ENCODE results near the gene IFFO2. TPM values are rescaled to one million over a fixed set of nuclear protein-coding genes. Genes with fewer than 3 reads are reported as not detected.

IFFO2 gene
- total RNA-seq, 1 donor from 2014 or later = 24.4 TPM

DNA sequence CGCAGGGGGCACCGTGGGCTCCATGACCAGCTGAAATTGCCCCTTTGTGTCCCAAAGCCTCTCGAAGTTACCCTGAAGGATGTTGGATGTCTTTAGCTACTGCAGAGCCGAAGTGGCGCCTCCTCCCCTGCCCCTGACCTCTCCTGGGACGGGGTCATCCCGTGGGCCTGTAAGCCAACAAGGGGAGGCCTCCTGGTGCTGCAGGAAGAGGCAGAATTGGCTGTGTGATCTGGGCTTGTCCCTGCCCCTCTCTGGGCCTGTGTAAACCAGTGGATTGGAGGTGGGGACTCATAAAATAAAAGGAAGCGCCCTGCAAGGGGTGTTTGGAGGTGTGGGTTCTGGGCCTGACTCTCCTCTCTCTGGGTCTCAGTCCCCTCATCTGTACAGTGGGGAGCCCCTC is 94.9 kb downstream of the IFFO2 start:
- H3K36me3 Mint-ChIP-seq (ENCODE audit: insufficient read depth) = no peaks in the 10 kb centered on the region
- no peak overlapping the region for H3K27ac Mint-ChIP-seq
- peaks cover 26% of the 10 kb centered on the region for H3K27me3 Mint-ChIP-seq
- H3K4me3 Mint-ChIP-seq (ENCODE audit: low read depth) = no peak overlapping the region
- TF ChIP-seq CTCF (IDR thresholded peaks at IDR 0.05; ENCODE audit: unreplicated experiment) = no peak
- no peaks in the 10 kb centered on the region for H3K9me3 Mint-ChIP-seq (ENCODE audit: low read depth)
- no peaks in the 10 kb centered on the region for H3K4me1 Mint-ChIP-seq (ENCODE audit: low read depth)
- DNase-seq (ENCODE audit: low spot score, unreplicated experiment) = no peak

DNA sequence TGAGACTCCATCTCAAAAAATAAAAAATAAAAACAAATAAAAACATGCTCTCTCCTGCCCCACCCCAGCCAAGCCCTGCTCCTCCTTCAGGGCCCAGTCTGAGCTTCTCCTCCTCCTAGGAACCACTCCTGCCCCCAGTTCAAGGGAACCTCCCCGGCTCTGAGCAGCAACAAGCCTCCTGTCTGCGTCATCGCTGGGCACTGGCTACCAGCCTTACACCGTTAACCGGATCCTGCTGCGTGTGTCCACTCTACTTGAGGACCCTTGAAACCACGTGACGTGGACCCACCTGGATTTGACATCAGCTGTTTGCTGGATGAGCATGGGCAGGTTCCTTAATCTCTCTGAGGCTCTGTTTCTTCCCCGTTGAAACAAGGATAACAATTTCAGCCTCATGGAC is 95.4 kb downstream of the IFFO2 start:
- Mint-ChIP-seq H3K36me3 (ENCODE audit: insufficient read depth) (no peaks in the 10 kb centered on the region), H3K27me3 (peaks cover 24% of the 10 kb centered on the region), H3K9me3 (ENCODE audit: low read depth) (no peaks in the 10 kb centered on the region), H3K4me3 (ENCODE audit: low read depth) (no peak overlapping the region), H3K4me1 (ENCODE audit: low read depth) (no peaks in the 10 kb centered on the region), H3K27ac (no peak overlapping the region)
- no peak for TF ChIP-seq CTCF (IDR thresholded peaks at IDR 0.05; ENCODE audit: unreplicated experiment)
- no peak for DNase-seq (ENCODE audit: low spot score, unreplicated experiment)

GRCh38 chr1:18859560-18859959 is 96.9 kb downstream of the IFFO2 start, which contains the start of gene TAS1R2:
Gene TAS1R2 (minus strand): TSS chr1:18859660. CDS start chr1:18859660, 0 bp downstream.
- H3K4me1 Mint-ChIP-seq (ENCODE audit: low read depth) = no peaks in the 10 kb centered on the region
- H3K9me3 Mint-ChIP-seq (ENCODE audit: low read depth) = no peaks in the 10 kb centered on the region
- no peak for TF ChIP-seq CTCF (IDR thresholded peaks at IDR 0.05; ENCODE audit: unreplicated experiment)
- H3K27ac Mint-ChIP-seq = no peak within 1 kb of the TSS
- no peaks in the 10 kb centered on the region for H3K36me3 Mint-ChIP-seq (ENCODE audit: insufficient read depth)
- no peak for DNase-seq (ENCODE audit: low spot score, unreplicated experiment)
- H3K4me3 Mint-ChIP-seq (ENCODE audit: low read depth) = no peak within 1 kb of the TSS
- peaks cover 31% of the 10 kb centered on the region for H3K27me3 Mint-ChIP-seq

GRCh38 chr1:18858070-18858688 is 98.3 kb downstream of the IFFO2 start:
- no peaks in the 10 kb centered on the region for H3K36me3 Mint-ChIP-seq (ENCODE audit: insufficient read depth)
- no peaks in the 10 kb centered on the region for H3K9me3 Mint-ChIP-seq (ENCODE audit: low read depth)
- DNase-seq (ENCODE audit: low spot score, unreplicated experiment) = no peak
- no peak for TF ChIP-seq CTCF (IDR thresholded peaks at IDR 0.05; ENCODE audit: unreplicated experiment)
- H3K4me1 Mint-ChIP-seq (ENCODE audit: low read depth) = no peaks in the 10 kb centered on the region
- peaks cover 31% of the 10 kb centered on the region for H3K27me3 Mint-ChIP-seq
- H3K27ac Mint-ChIP-seq = no peak overlapping the region
- H3K4me3 Mint-ChIP-seq (ENCODE audit: low read depth) = no peak overlapping the region

GRCh38 chr1:18856435-18856834 is 100.0 kb downstream of the IFFO2 start:
- H3K36me3 Mint-ChIP-seq (ENCODE audit: insufficient read depth) = no peaks in the 10 kb centered on the region
- H3K27me3 Mint-ChIP-seq = peaks cover 23% of the 10 kb centered on the region
- H3K4me3 Mint-ChIP-seq (ENCODE audit: low read depth) = no peak overlapping the region
- no peak for TF ChIP-seq CTCF (IDR thresholded peaks at IDR 0.05; ENCODE audit: unreplicated experiment)
- no peaks in the 10 kb centered on the region for H3K9me3 Mint-ChIP-seq (ENCODE audit: low read depth)
- H3K27ac Mint-ChIP-seq = no peak overlapping the region
- no peak for DNase-seq (ENCODE audit: low spot score, unreplicated experiment)
- no peaks in the 10 kb centered on the region for H3K4me1 Mint-ChIP-seq (ENCODE audit: low read depth)
